Astrocyte (in vitro differentiated cells and primary cell): ENCODE results near the gene RARB. TPM values are rescaled to one million over a fixed set of nuclear protein-coding genes. Genes with fewer than 3 reads are reported as not detected.
A peak's percentile ranks its signal among the peaks of the same experiment; 100 is the strongest.

Source experiments
- DNase-seq: peaks from one replicate; pipeline ENCODE4 v3.0.0-alpha.2; 2010; ENCODE audit warnings: low read depth
- FAIRE-seq: peaks from 2 replicates; lab custom pipeline; 2011; peaks lifted over from hg19 to GRCh38; lab: Jason Lieb, UNC
- H2AFZ ChIP-seq: 2 replicates; pipeline ENCODE4 v1.6.0; 2012; ENCODE audit warnings: low read depth, low read length, inconsistent platforms
- H3K27ac ChIP-seq: 2 replicates; pipeline ENCODE4 v1.5.1; 2011; ENCODE audit warnings: low read depth, low read length, inconsistent platforms
- H3K27me3 ChIP-seq: 2 replicates; pipeline ENCODE4 v1.6.0; 2011; ENCODE audit warnings: low read length, inconsistent platforms; ENCODE audit not compliant: insufficient read depth
- H3K36me3 ChIP-seq: 2 replicates; pipeline ENCODE4 v1.5.1; 2011; ENCODE audit warnings: low read length, inconsistent platforms; ENCODE audit not compliant: insufficient read depth
- H3K4me1 ChIP-seq: 2 replicates; pipeline ENCODE4 v1.5.1; 2011; ENCODE audit warnings: low read length, inconsistent platforms; ENCODE audit not compliant: insufficient read depth
- H3K4me2 ChIP-seq: 2 replicates; pipeline ENCODE4 v1.6.0; 2012; ENCODE audit warnings: low read length, inconsistent platforms
- H3K4me3 ChIP-seq: 2 replicates; pipeline ENCODE4 v1.5.1; 2011; ENCODE audit warnings: low read depth, mild to moderate bottlenecking, low read length, inconsistent platforms; ENCODE audit not compliant: insufficient read depth
- H3K79me2 ChIP-seq: 2 replicates; pipeline ENCODE4 v1.6.0; 2012; ENCODE audit warnings: mild to moderate bottlenecking, low read length, inconsistent platforms; ENCODE audit not compliant: insufficient read depth
- H3K9ac ChIP-seq: 2 replicates; pipeline ENCODE4 v1.6.0; 2012; ENCODE audit warnings: mild to moderate bottlenecking, low read length, inconsistent platforms
- H3K9me3 ChIP-seq: 2 replicates; pipeline ENCODE4 v1.5.1; 2012; ENCODE audit warnings: low read depth, mild to moderate bottlenecking, low read length, inconsistent platforms; ENCODE audit not compliant: insufficient read depth
- H4K20me1 ChIP-seq: 2 replicates; pipeline ENCODE4 v1.6.0; 2012; ENCODE audit warnings: low read length, inconsistent platforms; ENCODE audit not compliant: insufficient read depth
- H3K27ac Mint-ChIP-seq: one replicate; pipeline ENCODE4 v1.8.0; 2021; ENCODE audit warnings: mild to moderate bottlenecking, mixed read lengths; ENCODE audit not compliant: unreplicated experiment
- H3K27me3 Mint-ChIP-seq: one replicate; pipeline ENCODE4 v1.8.0; 2021; ENCODE audit warnings: low read depth, mixed read lengths; ENCODE audit not compliant: unreplicated experiment
- H3K36me3 Mint-ChIP-seq: one replicate; pipeline ENCODE4 v1.8.0; 2021; ENCODE audit warnings: low read depth, mixed read lengths; ENCODE audit not compliant: unreplicated experiment
- H3K4me1 Mint-ChIP-seq: one replicate; pipeline ENCODE4 v1.8.0; 2021; ENCODE audit warnings: low read depth, mixed read lengths; ENCODE audit not compliant: unreplicated experiment
- H3K4me3 Mint-ChIP-seq: one replicate; pipeline ENCODE4 v1.8.0; 2021; ENCODE audit warnings: mild to moderate bottlenecking, moderate library complexity, mixed read lengths; ENCODE audit not compliant: unreplicated experiment
- H3K9me3 Mint-ChIP-seq: one replicate; pipeline ENCODE4 v1.8.0; 2021; ENCODE audit warnings: mild to moderate bottlenecking, mixed read lengths; ENCODE audit not compliant: unreplicated experiment
- EZH2 ChIP-seq: IDR thresholded peaks from 2 replicates; pipeline ENCODE4 v1.6.1; 2012; ENCODE audit warnings: mild to moderate bottlenecking, low read length, inconsistent platforms; ENCODE audit not compliant: insufficient read depth
- total RNA-seq: library from RNA; stranded (reverse); gene quantifications from 2 replicates; pipeline ENCODE4 v1.2.1, GENCODE V29; 2021
- TF ChIP-seq, protein P1 (sequence below): IDR thresholded peaks from 2 replicates; pipeline ENCODE4 v1.5.1; 2011; ENCODE audit warnings: low read depth, mild to moderate bottlenecking, inconsistent platforms, low read length, moderate library complexity; ENCODE audit not compliant: insufficient read depth

The RARB gene
- total RNA-seq, 1 donor from 2014 or later, result 0.27 TPM

DNA sequence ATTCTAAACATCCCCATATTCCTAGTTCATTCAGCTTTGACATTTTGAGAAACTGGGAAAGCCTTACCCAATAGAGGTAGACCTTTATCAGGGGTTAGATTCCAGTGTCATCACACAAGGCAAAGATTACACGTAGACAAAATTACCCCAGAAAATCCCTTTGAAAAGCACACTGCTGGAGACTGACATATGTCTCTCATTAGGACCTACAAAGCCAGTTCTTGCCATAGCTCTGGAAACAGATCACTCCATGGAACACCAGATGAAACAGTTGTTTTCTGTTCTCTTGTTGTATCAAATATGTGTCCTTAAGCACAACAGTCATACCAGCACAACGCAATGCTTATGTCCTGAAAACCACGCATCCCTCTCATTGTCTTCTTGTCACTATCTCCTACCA, 44.7 kb downstream of the RARB start:
- Histone ChIP-seq H3K4me3 (no peak overlapping the region), H3K9me3 (no peaks in the 10 kb centered on the region), H4K20me1 (no peaks in the 10 kb centered on the region), H3K27ac (no peak overlapping the region), H3K36me3 (no peaks in the 10 kb centered on the region), H3K79me2 (peaks cover 79% of the 10 kb centered on the region), H2AFZ (no peak overlapping the region), H3K27me3 (no peaks in the 10 kb centered on the region), H3K4me1 (peaks cover 30% of the 10 kb centered on the region), H3K9ac (no peak overlapping the region), H3K4me2 (peak overlapping the region; percentile 47)
- Mint-ChIP-seq H3K4me1 (peaks cover 3% of the 10 kb centered on the region), H3K27ac (no peak overlapping the region), H3K27me3 (no peaks in the 10 kb centered on the region), H3K36me3 (no peaks in the 10 kb centered on the region), H3K9me3 (no peaks in the 10 kb centered on the region), H3K4me3 (no peak overlapping the region)
- FAIRE-seq, result peak; percentile 73
- no peak for TF ChIP-seq EZH2
- TF ChIP-seq, protein P1, sequence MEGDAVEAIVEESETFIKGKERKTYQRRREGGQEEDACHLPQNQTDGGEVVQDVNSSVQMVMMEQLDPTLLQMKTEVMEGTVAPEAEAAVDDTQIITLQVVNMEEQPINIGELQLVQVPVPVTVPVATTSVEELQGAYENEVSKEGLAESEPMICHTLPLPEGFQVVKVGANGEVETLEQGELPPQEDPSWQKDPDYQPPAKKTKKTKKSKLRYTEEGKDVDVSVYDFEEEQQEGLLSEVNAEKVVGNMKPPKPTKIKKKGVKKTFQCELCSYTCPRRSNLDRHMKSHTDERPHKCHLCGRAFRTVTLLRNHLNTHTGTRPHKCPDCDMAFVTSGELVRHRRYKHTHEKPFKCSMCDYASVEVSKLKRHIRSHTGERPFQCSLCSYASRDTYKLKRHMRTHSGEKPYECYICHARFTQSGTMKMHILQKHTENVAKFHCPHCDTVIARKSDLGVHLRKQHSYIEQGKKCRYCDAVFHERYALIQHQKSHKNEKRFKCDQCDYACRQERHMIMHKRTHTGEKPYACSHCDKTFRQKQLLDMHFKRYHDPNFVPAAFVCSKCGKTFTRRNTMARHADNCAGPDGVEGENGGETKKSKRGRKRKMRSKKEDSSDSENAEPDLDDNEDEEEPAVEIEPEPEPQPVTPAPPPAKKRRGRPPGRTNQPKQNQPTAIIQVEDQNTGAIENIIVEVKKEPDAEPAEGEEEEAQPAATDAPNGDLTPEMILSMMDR, result no peak
- no peak for DNase-seq

DNA sequence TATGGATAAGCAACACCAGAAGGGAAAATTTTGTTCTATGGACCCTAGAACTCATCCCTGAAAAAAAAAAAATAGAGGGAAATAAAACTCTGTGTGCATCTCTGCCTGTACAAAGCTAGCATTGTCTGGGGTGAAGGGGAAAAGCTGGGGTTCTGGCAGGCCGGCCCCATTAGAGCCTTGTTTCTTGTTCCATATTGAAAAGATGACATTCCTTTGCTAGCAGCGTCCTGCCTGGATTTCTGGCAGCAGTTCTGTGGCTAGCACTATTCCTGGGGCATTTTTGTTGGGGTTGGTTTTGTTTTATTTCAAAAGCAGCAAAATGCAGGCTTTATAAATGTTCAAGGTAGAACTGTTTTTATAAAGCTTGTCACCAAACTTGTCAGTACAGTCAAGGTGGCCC, 45.2 kb downstream of the RARB start:
- H3K4me2 ChIP-seq, result peak overlapping the region; percentile 47
- Mint-ChIP-seq H3K36me3 (no peaks in the 10 kb centered on the region), H3K4me1 (peaks cover 3% of the 10 kb centered on the region), H3K9me3 (no peaks in the 10 kb centered on the region), H3K27me3 (no peaks in the 10 kb centered on the region), H3K27ac (no peak overlapping the region), H3K4me3 (no peak overlapping the region)
- FAIRE-seq (peak; percentile 47), DNase-seq (no peak)
- peak overlapping the region; percentile 26 for H3K27ac ChIP-seq
- H4K20me1 ChIP-seq, result no peaks in the 10 kb centered on the region
- H3K4me3 ChIP-seq, result no peak overlapping the region
- H2AFZ ChIP-seq, result no peak overlapping the region
- no peaks in the 10 kb centered on the region for H3K27me3 ChIP-seq
- H3K36me3 ChIP-seq, result no peaks in the 10 kb centered on the region
- H3K9ac ChIP-seq, result peak overlapping the region; percentile 34
- H3K4me1 ChIP-seq, result peaks cover 30% of the 10 kb centered on the region
- no peak for TF ChIP-seq EZH2
- TF ChIP-seq, protein P1, result no peak
- no peaks in the 10 kb centered on the region for H3K9me3 ChIP-seq
- H3K79me2 ChIP-seq, result peaks cover 80% of the 10 kb centered on the region

DNA sequence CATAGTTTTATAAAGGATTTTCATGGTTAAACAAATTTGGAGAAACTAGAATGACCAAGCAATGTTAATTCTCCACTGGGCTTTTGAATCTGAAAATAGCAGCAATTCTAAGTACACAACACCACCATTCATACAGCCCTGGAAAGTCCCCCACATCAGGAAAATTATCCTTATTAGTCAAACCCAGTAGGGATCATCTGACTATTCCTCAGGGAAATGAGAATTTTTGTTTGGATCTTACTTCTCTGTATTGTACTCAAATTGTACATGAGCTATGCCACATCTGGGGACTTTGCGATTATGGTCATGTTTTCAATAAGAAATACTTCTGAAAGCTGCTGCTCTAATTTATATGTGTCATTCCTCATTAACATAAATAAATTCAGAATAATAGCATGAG, 46.0 kb downstream of the RARB start:
- H3K36me3 Mint-ChIP-seq, result no peaks in the 10 kb centered on the region
- H3K9ac ChIP-seq, result peak overlapping the region; percentile 34
- DNase-seq (no peak), FAIRE-seq (no peak)
- no peak overlapping the region for H3K4me3 ChIP-seq
- peak overlapping the region; percentile 26 for H3K27ac ChIP-seq
- no peak overlapping the region for H3K4me3 Mint-ChIP-seq
- no peaks in the 10 kb centered on the region for H3K27me3 ChIP-seq
- H3K4me1 ChIP-seq, result peaks cover 31% of the 10 kb centered on the region
- no peaks in the 10 kb centered on the region for H3K27me3 Mint-ChIP-seq
- H3K9me3 ChIP-seq, result no peaks in the 10 kb centered on the region
- H3K79me2 ChIP-seq, result peaks cover 86% of the 10 kb centered on the region
- H4K20me1 ChIP-seq, result no peaks in the 10 kb centered on the region
- no peaks in the 10 kb centered on the region for H3K36me3 ChIP-seq
- no peak for TF ChIP-seq EZH2
- TF ChIP-seq, protein P1, result no peak
- no peak overlapping the region for H3K27ac Mint-ChIP-seq
- H2AFZ ChIP-seq, result no peak overlapping the region
- peaks cover 6% of the 10 kb centered on the region for H3K4me1 Mint-ChIP-seq
- H3K4me2 ChIP-seq, result peak overlapping the region; percentile 47
- no peaks in the 10 kb centered on the region for H3K9me3 Mint-ChIP-seq
